GM12891 (cell line): Measurements from ENCODE around the gene GDF3. TPM values are rescaled to one million over a fixed set of nuclear protein-coding genes. Genes with fewer than 3 reads are reported as not detected.
"Not testable (repeated sequence)": the region's sequence is repeated elsewhere in the genome, so short reads cannot be mapped to it uniquely, and the experiment has no call there.

Source experiments
- DNase-seq: peaks from one replicate; pipeline ENCODE4 v3.0.0; 2011; ENCODE audit warnings: low spot score; ENCODE audit not compliant: insufficient read length
- FAIRE-seq: peaks from 2 replicates; lab custom pipeline; 2011; peaks lifted over from hg19 to GRCh38; lab: Jason Lieb, UNC
- PAX5 ChIP-seq: IDR thresholded peaks from 2 replicates; pipeline ENCODE4 v1.6.1; 2011; ENCODE audit warnings: low read length, moderate library complexity, mild to moderate bottlenecking; ENCODE audit not compliant: insufficient read depth, severe bottlenecking
- POLR2A ChIP-seq: IDR thresholded peaks from 2 replicates; pipeline ENCODE4 v1.6.1; 2011; ENCODE audit warnings: low read depth, low read length, control low read depth
- POLR2AphosphoS5 ChIP-seq: IDR thresholded peaks from 2 replicates; pipeline ENCODE4 v1.6.1; 2011; ENCODE audit warnings: low read depth, low read length, control low read depth
- POU2F2 ChIP-seq: IDR thresholded peaks from 2 replicates; pipeline ENCODE4 v1.6.1; 2011; ENCODE audit warnings: low read depth, mild to moderate bottlenecking, control low read depth, low read length, moderate library complexity
- SPI1 ChIP-seq: IDR thresholded peaks from 2 replicates; pipeline ENCODE4 v1.6.1; 2011; ENCODE audit warnings: low read depth, low read length, control low read depth
- TAF1 ChIP-seq: IDR thresholded peaks from 2 replicates; pipeline ENCODE4 v1.6.1; 2011; ENCODE audit warnings: low read depth, low read length, control low read depth
- polyA plus RNA-seq: library from polyadenylated mRNA; unstranded; fragments of >200 nt; gene quantifications from one replicate; pipeline ENCODE4 v1.2.1, GENCODE V29; 2012; ENCODE audit warnings: low read depth, missing spikeins, inconsistent platforms; ENCODE audit not compliant: missing spikeins

Gene GDF3
- not detected for polyA plus RNA-seq

DNA sequence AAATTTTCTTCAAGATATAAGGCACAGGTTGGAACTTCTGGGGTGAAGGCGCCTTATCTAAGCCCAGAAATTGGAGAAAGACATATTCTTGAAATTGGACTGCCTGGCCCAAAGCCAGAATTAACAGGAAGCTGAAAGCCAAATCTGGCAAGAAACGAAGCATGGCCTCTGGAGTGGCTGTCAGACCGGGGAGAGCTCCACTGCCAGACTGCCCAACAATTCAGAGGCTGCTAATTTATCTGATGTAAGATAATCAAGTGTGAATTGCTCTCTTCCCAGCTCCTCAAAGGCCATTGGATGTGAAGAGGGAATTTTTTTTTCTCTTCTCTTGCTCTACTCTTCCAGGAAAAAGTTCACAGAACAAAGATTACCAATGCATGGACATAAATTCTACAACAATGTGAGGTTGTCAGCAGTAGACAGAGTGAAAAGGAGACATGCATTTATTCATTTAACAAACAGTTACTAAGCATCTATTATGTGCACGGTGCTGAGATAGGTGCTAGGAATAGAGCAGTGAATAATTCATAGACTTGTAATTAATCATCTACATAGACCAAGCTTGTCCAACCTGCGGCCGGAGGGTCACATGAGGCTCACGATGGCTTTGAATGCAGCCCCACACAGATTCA is at the start of gene GDF3:
Gene GDF3 (minus strand): TSS at position 210 of the 632 bp plus-strand sequence. CDS start 47 bp downstream, at position 163.
- no peak for DNase-seq
- no peak for FAIRE-seq
- TF ChIP-seq TAF1 (no peak), PAX5 (no peak), POLR2A (no peak), POLR2AphosphoS5 (no peak), POU2F2 (no peak), SPI1 (no peak)

DNA sequence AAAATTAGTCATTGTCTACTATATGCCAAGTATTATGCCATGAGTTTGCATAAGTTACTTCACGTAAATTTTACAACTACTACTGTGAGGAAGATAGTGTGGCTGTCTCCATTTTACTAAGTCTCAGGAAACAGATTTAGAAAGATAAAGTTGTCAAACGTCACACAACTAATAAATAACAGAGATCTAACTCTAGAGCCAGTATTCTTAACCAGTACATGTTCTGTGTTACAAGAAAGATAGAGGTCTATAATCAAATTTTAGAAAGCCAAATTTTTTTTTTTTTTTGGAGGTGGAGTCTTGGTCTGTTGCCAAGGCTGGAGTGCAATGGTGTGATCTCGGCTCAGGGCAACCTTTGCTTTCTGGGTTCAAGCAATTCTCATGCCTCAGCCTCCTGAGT is 37.4 kb upstream of the GDF3 start:
- DNase-seq (no peak), FAIRE-seq (no peak)
- TF ChIP-seq PAX5, result no peak
- no peak for TF ChIP-seq POLR2A
- no peak for TF ChIP-seq TAF1
- TF ChIP-seq POLR2AphosphoS5, result no peak
- TF ChIP-seq POU2F2, result no peak
- no peak for TF ChIP-seq SPI1

DNA sequence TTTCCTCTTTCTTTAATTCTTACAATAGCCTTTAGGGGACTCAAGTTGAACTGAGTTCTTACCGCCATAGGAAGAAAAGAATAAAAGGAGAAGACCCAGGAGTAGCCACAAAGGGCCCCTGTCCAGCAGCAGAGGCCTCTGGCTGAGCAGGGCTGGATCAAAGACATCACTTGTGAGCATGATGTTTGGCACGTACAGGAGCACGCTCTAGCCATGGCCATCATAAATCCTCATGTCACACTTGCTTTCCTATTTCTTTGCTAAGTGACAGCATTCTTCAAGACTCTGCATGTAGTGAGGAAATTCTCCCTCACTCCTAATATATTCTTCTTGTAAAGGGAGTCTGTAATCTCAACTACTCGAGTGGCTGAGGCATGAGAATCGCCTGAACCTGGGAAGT is 35.9 kb upstream of the GDF3 start:
- DNase-seq (no peak), FAIRE-seq (no peak)
- no peak for TF ChIP-seq TAF1
- TF ChIP-seq SPI1, result no peak
- TF ChIP-seq POU2F2, result no peak
- no peak for TF ChIP-seq PAX5
- no peak for TF ChIP-seq POLR2A
- TF ChIP-seq POLR2AphosphoS5, result no peak

DNA sequence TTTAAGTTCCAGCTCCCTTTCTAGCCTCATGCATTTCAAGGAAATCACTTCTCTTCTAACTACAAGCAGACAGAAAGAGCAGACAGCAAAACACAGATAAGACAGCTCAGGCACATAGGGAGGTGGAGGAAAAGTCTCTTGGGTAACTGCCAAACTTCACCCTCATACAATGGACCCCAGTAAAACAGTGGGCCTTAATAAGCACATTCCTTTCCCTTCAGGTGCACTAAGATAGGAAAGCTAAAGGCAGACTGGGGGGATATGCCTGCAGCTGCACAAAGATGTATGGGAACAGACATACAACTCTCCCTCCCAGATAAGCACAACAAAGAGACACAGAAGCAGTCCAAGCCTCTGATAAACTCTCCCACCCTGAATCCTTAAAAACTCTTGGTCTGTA is 35.4 kb upstream of the GDF3 start:
- not testable (repeated sequence) for FAIRE-seq

DNA sequence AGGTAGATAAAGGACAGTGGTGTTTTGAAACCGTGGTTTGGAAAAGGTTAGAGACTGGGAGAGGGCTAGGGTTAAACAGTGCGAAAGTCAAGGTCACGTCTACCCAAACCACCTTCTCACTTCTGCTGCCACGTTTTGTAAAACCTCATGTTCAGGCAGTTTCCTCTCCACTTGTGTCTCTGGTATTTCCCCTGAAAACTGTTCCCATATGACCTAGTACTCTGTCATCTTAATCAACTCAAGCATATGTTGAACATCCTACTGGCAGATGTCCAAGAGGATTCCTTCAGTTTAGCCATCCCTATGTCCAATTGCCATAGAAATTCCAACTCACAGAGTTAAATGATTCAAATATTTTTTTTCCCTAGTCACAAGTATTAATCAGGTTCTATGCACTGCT is 34.2 kb upstream of the GDF3 start:
- FAIRE-seq (no peak), DNase-seq (no peak)
- TF ChIP-seq TAF1 (no peak), POLR2AphosphoS5 (no peak), POU2F2 (no peak)

More for the DNA sequence above, 35.4 kb upstream of the GDF3 start:
- not testable (repeated sequence) for DNase-seq

DNA sequence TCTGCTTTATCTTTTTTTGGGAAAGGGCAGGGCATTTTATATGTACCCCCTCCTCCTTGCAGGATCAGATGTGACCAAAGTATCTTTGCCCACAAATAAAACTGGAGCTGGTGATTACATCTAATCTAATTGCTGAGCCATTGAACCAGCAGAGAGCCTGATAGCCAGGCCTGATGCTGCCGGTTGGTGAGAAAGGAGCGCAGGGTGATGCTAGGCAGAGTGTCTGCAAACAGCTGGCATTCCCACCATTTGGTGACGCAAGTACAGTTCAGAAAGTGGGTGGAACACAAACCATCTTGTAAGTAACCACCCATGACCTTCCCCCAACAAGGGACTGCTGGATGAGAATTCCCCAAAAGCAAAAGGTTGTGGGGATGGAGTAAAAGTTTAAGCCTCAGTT is 28.4 kb upstream of the GDF3 start:
- TF ChIP-seq POLR2AphosphoS5 (no peak), SPI1 (no peak), POLR2A (no peak), TAF1 (no peak), PAX5 (no peak), POU2F2 (no peak)
- DNase-seq (no peak), FAIRE-seq (no peak)

DNA sequence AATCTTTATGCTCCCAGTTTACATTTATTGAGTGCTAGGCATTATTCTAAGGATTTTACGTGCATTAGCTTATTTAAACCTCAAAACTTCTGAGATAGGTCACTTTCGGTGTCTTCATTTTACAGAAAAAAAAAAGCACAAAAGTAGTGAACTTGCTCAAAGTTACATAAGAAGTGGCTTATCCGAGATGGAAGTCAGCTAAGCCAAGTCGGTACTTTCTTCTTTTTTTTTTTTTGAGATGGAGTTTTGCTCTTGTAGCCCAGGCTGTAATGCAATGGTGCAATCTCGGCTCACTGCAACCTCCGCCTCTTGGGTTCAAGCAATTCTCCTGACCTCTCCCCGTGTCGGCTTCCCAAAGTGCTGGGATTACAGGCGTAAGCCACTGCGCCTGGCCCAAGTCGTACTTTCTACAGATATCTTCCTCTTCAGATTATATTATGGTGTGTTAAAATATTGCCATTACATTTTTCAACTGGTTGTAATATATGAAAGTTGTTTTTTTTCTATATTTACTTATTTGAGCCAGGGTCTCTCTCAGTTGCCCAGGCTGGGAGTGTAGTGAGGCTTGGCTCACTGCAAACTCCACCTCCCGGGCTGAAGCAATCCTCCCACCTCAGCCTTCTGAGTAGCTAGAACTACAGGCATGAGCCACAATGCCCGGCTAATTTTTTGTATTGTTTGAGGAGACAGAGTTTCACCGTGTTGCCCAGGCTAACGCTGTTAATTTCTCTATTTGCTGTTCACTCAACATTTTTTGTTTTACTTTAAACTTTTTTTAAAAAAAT is 24.6 kb upstream of the GDF3 start:
- FAIRE-seq, result no peak

DNA sequence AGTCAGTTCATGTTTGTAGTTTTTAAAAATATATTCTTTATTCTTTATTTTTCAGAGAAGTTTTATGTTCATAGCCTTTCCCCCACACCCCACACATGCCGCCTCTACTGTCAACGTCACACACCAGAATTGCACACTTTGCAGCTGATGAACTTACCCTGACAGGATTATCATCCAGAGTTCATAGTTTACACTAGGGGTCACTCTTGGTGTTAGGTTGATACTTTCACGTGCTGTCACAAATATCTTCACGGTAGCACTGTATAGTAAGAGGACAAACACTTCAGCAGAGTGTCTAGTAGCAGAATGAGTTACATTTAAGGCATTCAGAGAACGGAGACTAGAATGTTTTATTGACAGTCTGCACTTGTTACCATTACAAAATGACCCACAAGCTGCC is 20.8 kb upstream of the GDF3 start:
- DNase-seq (no peak), FAIRE-seq (peak; percentile 77)
- no peak for TF ChIP-seq PAX5
- TF ChIP-seq POLR2AphosphoS5, result no peak
- no peak for TF ChIP-seq SPI1
- no peak for TF ChIP-seq POLR2A
- TF ChIP-seq POU2F2, result no peak

More for the DNA sequence above, 24.6 kb upstream of the GDF3 start:
- TF ChIP-seq SPI1, result no peak
- no peak for TF ChIP-seq POU2F2
- TF ChIP-seq POLR2A, result no peak
- TF ChIP-seq POLR2AphosphoS5, result no peak
- TF ChIP-seq TAF1, result no peak
- no peak for TF ChIP-seq PAX5
- DNase-seq, result no peak

DNA sequence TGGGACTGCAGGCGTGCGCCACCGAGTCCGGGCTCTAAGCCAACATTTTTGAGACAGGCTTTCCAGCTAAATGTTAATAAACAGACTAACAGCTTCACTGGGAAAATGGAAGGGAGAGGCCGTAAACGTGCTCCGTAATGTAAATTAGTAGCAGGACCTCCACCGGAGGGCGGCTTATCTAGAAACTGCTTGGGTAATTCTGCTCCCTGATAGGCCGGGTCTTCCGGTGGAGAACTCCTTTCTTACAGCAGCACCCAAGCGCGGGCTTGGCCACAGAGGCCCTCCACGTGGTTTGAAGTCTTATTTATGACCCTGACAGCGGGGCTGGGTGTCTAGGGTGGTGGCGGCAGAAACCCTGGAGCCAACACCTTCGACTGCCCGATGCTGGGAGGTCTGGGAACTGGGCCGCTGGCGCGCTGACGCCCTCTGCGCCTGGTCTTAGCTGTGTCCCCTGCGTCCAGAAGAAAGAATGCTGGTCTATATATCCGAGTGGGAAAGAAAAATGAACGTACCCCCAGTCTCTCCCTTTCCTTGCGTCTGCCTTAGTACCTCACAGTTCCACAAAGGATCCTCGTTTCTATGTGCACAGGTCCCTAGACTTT is 17.4 kb upstream of the GDF3 start:
- DNase-seq (no peak), FAIRE-seq (no peak)
- no peak for TF ChIP-seq POU2F2
- no peak for TF ChIP-seq POLR2AphosphoS5
- TF ChIP-seq POLR2A, result no peak
- no peak for TF ChIP-seq PAX5
- TF ChIP-seq TAF1, result no peak
- no peak for TF ChIP-seq SPI1

DNA sequence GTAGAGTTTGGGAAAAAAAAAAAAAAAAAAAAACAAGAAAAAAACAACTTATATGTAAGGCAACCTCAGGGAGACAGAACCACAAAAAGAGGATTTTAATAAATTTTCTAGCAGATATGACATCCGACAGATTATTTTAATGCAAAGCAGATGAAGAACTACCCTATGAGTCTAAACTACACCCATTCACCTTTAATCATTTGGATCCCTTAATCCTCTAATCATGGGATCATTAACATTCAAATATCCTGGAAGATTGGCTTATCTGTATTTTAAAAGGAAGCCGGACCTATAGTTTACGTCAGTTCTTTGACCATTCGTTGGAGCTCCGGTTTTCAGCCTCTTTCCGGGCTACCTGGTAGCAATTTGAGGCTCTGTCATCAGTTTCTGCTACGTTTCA is 15.6 kb upstream of the GDF3 start, which contains the start of gene DPPA3:
Gene DPPA3 (plus strand): TSS at position 301 of the 400 bp plus-strand sequence. CDS start 138 bp downstream, outside the sequence.
- FAIRE-seq (no peak), DNase-seq (no peak)

More for the DNA sequence above, 15.6 kb upstream of the GDF3 start, which contains the start of gene DPPA3:
- TF ChIP-seq POLR2A, result no peak
- TF ChIP-seq SPI1, result no peak
- no peak for TF ChIP-seq POLR2AphosphoS5
- TF ChIP-seq POU2F2, result no peak
- TF ChIP-seq PAX5, result no peak
- TF ChIP-seq TAF1, result no peak
